Lower leg skin (tissue), 4 donors: ENCODE results near the gene FBXO27. TPM values are rescaled to one million over a fixed set of nuclear protein-coding genes. Genes with fewer than 3 reads are reported as not detected.
"Not testable (repeated sequence)": the region's sequence is repeated elsewhere in the genome, so short reads cannot be mapped to it uniquely, and the experiment has no call there.

Source experiments
- DNase-seq, 2 donors: peaks; one replicate each; pipeline ENCODE4 v3.0.0-alpha.2; 2019; ENCODE audit warnings: low spot score in 2 of 2
- H3K4me3 ChIP-seq: fragments of 200-600 bp; sonication (generic); 2 replicates; pipeline ENCODE4 v1.5.1; 2017; ENCODE audit warnings: mild to moderate bottlenecking, low read depth; ENCODE audit not compliant: poor library complexity, severe bottlenecking
- POLR2A ChIP-seq, 2 donors: fragments of 450-650 bp; IDR thresholded peaks; one replicate each; pipeline ENCODE4 v1.6.1; 2016 to 2017; ENCODE audit warnings: antibody characterized with exemption in 2 of 2, mild to moderate bottlenecking in 1 of 2, moderate library complexity in 1 of 2
- WGBS, 2 donors: methylation state at CpG; one replicate each; pipeline ENCODE4 v1.1.5; 2018; 5-methylcytosine and 5-hydroxymethylcytosine counted together
- intact Hi-C: fragments of 100-400 bp; cut with DNase I; formaldehyde crosslinking; loops from one replicate; pipeline ENCODE4 v1.15.0; 2023; ENCODE audit warnings: low total_unique reads
- total RNA-seq, 4 donors: library from RNA; depleted of rRNA; stranded (reverse); fragments of >200 nt; gene quantifications; one replicate each; pipeline ENCODE4 v1.1.0, GENCODE V29; 2016
- TF ChIP-seq, protein P1 (sequence below), 3 donors: fragments of 450-650 bp; IDR thresholded peaks; one replicate each; pipeline ENCODE4 v1.5.1; 2016; ENCODE audit warnings: antibody characterized with exemption in 3 of 3, mild to moderate bottlenecking in 3 of 3, moderate library complexity in 2 of 3

FBXO27 gene
- total RNA-seq, 4 donors from 2014 or later, result 25.0 to 33.3 (median 29.1) TPM

DNA sequence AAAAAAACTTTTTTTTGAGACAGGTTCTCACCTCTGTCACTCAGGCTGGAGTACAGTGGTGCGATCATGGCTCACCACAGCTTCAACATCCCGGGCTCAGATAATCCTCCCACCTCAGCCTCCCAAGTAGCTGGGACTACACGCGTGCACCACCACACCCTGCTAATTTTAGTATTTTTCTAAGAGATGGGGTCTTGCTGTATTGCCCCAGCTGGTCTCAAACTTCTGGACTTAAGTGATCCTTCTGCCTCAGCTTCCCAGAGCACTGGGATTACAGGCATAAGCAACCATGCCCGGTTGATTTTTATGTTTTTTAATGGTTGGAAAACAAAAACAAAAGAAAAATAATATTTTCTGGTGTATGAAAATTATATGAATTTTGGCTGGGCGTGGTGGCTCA is 42.6 kb upstream of the FBXO27 start:
- no peak overlapping the region for H3K4me3 ChIP-seq
- no peak for TF ChIP-seq POLR2A (IDR thresholded peaks at IDR 0.05)
- no peak for DNase-seq
- intact Hi-C loops, result no loop called here
- WGBS, 2 donors, result 94 to 95% methylated on average over 6 of the region's 6 CpGs

DNA sequence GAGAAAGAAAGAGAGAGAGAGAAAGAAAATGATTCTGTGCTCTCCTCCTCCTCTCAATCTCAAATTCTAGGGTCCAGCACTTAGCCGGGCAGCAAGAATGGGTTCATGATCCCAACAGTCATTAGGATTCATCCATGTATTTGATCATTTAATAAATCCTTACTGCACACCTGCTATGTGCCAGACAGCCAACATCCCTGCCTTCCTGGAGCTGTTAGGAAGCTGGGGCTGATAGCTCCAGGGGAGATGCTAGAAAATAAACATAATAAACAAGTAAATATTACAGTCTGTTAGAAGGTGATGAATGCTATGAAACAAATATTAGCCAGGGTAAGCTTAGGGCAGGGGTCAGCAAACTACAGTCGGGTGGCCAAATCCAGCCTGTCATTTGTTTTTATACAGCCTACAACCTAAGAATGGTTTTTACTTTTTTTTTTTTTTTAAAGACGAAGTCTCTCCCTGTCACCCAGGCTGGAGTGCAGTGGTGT is 41.9 kb upstream of the FBXO27 start:
- no peak for TF ChIP-seq POLR2A (IDR thresholded peaks at IDR 0.05)
- TF ChIP-seq, protein P1, sequence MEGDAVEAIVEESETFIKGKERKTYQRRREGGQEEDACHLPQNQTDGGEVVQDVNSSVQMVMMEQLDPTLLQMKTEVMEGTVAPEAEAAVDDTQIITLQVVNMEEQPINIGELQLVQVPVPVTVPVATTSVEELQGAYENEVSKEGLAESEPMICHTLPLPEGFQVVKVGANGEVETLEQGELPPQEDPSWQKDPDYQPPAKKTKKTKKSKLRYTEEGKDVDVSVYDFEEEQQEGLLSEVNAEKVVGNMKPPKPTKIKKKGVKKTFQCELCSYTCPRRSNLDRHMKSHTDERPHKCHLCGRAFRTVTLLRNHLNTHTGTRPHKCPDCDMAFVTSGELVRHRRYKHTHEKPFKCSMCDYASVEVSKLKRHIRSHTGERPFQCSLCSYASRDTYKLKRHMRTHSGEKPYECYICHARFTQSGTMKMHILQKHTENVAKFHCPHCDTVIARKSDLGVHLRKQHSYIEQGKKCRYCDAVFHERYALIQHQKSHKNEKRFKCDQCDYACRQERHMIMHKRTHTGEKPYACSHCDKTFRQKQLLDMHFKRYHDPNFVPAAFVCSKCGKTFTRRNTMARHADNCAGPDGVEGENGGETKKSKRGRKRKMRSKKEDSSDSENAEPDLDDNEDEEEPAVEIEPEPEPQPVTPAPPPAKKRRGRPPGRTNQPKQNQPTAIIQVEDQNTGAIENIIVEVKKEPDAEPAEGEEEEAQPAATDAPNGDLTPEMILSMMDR (IDR thresholded peaks at IDR 0.05), result no peak
- WGBS, 2 donors, result 49 to 68% methylated on average over 3 of the region's 3 CpGs
- intact Hi-C loops, result no loop called here
- no peak overlapping the region for H3K4me3 ChIP-seq
- DNase-seq, result no peak

DNA sequence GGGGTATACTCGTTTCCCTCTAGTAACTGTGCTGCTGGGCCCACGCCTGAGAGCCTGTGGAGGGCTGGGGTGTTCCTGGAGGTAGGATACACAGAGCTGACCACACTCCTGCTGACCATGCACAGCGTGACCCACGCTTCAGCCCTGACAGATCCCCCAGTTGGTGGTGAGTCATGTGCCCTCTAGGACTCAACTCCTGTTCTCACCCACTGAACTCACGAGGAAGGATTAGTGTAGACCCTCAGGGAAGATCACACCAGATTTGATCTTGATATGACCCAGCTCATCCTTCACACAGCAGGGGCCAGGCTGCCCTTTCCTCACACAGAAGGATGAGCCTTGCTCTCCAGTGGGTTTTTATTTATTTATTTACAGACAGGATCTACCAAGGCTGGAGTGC is 38.5 kb upstream of the FBXO27 start:
- TF ChIP-seq, protein P1 (IDR thresholded peaks at IDR 0.05), result no peak
- TF ChIP-seq POLR2A (IDR thresholded peaks at IDR 0.05), result no peak
- 79 to 93% methylated on average over 5 of the region's 5 CpGs for WGBS, 2 donors
- DNase-seq, result no peak
- intact Hi-C loops, result no loop called here
- H3K4me3 ChIP-seq, result no peak overlapping the region

DNA sequence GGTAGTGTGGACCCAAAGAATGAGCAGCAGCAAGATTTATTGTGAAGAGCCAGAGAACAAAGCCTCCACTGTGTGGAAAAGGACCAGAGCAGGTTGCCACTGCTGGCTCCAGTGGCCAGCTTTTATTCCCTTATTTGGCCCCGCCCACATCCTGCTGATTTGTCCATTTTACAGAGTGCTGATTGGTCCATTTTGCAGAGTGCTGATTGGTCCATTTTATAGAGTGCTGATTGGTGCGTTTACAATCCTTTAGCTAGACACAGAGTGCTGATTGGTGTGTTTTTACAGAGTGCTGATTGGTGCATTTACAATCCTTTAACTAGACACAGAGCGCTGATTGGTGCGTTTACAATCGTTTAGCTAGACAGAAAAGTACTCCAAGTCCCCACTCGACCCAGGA is 35.9 kb upstream of the FBXO27 start:
- DNase-seq, H3K4me3 ChIP-seq, intact Hi-C loops: not testable (repeated sequence)
- WGBS, 2 donors, result 79 to 83% methylated on average over 6 of the region's 6 CpGs

DNA sequence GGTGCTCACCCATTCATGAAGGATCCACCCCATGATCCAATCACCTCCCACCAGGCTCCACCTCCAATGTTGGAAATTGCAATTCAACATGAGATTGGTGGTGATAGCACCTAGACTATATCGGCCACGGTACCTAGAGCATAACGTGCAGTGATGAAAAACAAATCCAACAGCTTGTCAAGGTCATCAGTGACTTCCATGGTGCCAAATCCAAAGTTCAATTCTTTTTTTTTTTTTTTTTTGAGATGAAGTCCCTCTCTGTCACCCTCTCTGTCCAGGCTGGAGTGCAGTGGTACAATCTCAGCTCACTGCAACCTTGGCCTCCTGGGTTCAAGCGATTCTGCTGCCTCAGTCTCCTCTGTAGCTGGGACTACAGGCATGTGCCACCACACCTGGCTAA is 34.8 kb upstream of the FBXO27 start:
- WGBS, 2 donors, result 92 to 99% methylated on average over 4 of the region's 4 CpGs
- TF ChIP-seq, protein P1 (IDR thresholded peaks at IDR 0.05), result no peak
- no peak for TF ChIP-seq POLR2A (IDR thresholded peaks at IDR 0.05)

DNA sequence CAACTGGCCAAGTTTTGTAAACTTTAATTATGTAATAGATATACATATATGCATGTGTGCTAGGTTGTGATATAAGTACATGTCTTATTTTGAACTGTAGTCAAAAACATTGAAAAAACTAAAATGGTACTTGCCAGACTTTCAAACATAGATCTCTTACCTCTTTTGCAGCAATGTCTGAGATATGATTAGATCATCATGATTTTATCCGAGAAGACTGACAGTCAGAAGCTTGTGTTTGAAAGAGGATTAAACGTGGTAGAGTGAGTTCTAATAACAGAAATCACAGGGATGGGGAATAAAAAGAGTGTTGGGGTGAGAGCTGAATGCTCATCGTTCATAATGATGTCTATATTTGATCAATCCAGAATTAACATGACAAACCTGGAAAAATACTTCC is 33.6 kb upstream of the FBXO27 start:
- no peak for DNase-seq
- no peak overlapping the region for H3K4me3 ChIP-seq
- TF ChIP-seq POLR2A (IDR thresholded peaks at IDR 0.05), result no peak
- TF ChIP-seq, protein P1 (IDR thresholded peaks at IDR 0.05), result no peak
- WGBS, 2 donors, result 60 to 67% methylated on average over 3 of the region's 3 CpGs
- intact Hi-C loops, result no loop called here

More for the DNA sequence above, 34.8 kb upstream of the FBXO27 start:
- DNase-seq, result no peak
- H3K4me3 ChIP-seq, result no peak overlapping the region
- intact Hi-C loops, result no loop called here

DNA sequence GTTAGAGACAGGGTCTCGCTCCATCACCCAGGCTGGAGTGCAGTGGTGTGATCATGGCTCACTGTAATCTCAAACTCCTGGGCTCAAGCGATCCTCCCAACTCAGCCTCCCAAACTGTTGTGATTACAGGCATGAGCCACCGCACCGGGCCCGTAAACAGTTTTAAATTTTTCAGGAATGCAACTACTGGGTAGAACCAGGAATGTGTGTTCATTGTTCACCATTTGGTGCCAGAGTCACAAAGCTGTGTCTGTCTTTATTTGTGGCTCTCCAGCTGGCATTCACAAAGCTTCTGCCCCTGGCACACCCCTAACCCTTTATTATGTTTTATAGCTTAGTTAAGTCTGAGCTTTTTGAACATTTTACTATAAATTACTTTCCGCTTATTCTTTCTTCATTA is 32.1 kb upstream of the FBXO27 start:
- intact Hi-C loops, result no loop called here
- TF ChIP-seq POLR2A (IDR thresholded peaks at IDR 0.05), result no peak
- TF ChIP-seq, protein P1 (IDR thresholded peaks at IDR 0.05), result no peak
- no peak for DNase-seq
- 78 to 86% methylated on average over 6 of the region's 6 CpGs for WGBS, 2 donors
- H3K4me3 ChIP-seq, result no peak overlapping the region
